ENCODE results near the gene CDK14.
"Not testable (repeated sequence)": the region's sequence is repeated elsewhere in the genome, so short reads cannot be mapped to it uniquely, and the experiment has no call there.

CDK14 gene

GRCh38 chr7:90597563-90598253 is 1.6 kb downstream of the CDK14 start:
- no peak for DNase-seq

GRCh38 chr7:90599038-90599437 is 2.9 kb downstream of the CDK14 start:
- peak; percentile 22 for DNase-seq

- DNase-seq: no peak
Observed at GRCh38 chr7:90599892-90600555, 3.9 kb downstream of the CDK14 start.

GRCh38 chr7:90602303-90602702 is 6.2 kb downstream of the CDK14 start:
- no peak for DNase-seq

- DNase-seq: no peak
Observed at GRCh38 chr7:90603346-90603745, 7.2 kb downstream of the CDK14 start.

- DNase-seq: no peak
Observed at GRCh38 chr7:90604383-90604782, 8.3 kb downstream of the CDK14 start.

GRCh38 chr7:90605055-90605454 is 8.9 kb downstream of the CDK14 start:
- DNase-seq: no peak

- DNase-seq: no peak
Observed at GRCh38 chr7:90607196-90607595, 11.1 kb downstream of the CDK14 start.

GRCh38 chr7:90610105-90610504 is 14.0 kb downstream of the CDK14 start:
- no peak for DNase-seq

GRCh38 chr7:90611115-90611514 is 15.0 kb downstream of the CDK14 start:
- no peak for DNase-seq

- peak; percentile 62 for DNase-seq
Observed at GRCh38 chr7:90613088-90613498, 17.0 kb downstream of the CDK14 start.

GRCh38 chr7:90617442-90617841 is 21.3 kb downstream of the CDK14 start:
- DNase-seq: no peak

GRCh38 chr7:90618876-90619275 is 22.8 kb downstream of the CDK14 start:
- no peak for DNase-seq

- DNase-seq: no peak
Observed at GRCh38 chr7:90621125-90621746, 25.1 kb downstream of the CDK14 start.

GRCh38 chr7:90621747-90622140 is 25.6 kb downstream of the CDK14 start:
- DNase-seq: no peak

- DNase-seq: no peak
Observed at GRCh38 chr7:90622670-90623069, 26.5 kb downstream of the CDK14 start.

GRCh38 chr7:90624225-90624911 is 28.2 kb downstream of the CDK14 start:
- DNase-seq: peak; percentile 31

- DNase-seq: no peak
Observed at GRCh38 chr7:90625051-90625450, 28.9 kb downstream of the CDK14 start.

- DNase-seq: peak; percentile 88
Observed at GRCh38 chr7:90625562-90625961, 29.4 kb downstream of the CDK14 start.

GRCh38 chr7:90626013-90626412 is 29.9 kb downstream of the CDK14 start:
- peak; percentile 72 for DNase-seq

GRCh38 chr7:90629297-90629918 is 33.3 kb downstream of the CDK14 start:
- peak; percentile 63 for DNase-seq

GRCh38 chr7:90631502-90631901 is 35.4 kb downstream of the CDK14 start:
- no peak for DNase-seq

- DNase-seq: not testable (repeated sequence)
Observed at GRCh38 chr7:90639683-90640082, 43.6 kb downstream of the CDK14 start.

All from fibroblast of skin of right biceps (primary cell).